AG08395 (cell line): ENCODE results near the gene ALDOC.
"Not testable (repeated sequence)": the region's sequence is repeated elsewhere in the genome, so short reads cannot be mapped to it uniquely, and the experiment has no call there.

Source experiments
- DNase-seq: peaks from one replicate; pipeline ENCODE4 v3.0.0; 2012; ENCODE audit warnings: mixed read lengths, low spot score

The ALDOC gene

DNA sequence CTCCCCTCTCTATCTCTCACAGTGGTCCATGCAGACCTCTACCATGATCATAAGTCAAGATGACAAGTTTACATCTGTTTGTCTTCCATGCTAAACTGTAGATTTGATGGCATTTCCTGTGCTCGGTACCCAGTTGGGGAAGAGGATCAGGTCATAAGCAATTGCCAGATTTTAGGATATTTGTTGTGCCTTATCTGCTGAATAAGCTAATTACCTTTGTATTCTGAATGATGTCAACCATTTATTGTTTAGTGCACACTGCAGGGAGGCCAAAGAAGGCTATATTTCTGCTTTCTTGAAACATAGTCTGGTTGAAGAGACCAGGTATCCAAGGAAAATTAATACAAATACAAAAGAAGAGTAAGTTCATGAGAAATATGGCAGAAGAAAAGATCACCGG is 5.8 kb upstream of the ALDOC start:
- no peak for DNase-seq

DNA sequence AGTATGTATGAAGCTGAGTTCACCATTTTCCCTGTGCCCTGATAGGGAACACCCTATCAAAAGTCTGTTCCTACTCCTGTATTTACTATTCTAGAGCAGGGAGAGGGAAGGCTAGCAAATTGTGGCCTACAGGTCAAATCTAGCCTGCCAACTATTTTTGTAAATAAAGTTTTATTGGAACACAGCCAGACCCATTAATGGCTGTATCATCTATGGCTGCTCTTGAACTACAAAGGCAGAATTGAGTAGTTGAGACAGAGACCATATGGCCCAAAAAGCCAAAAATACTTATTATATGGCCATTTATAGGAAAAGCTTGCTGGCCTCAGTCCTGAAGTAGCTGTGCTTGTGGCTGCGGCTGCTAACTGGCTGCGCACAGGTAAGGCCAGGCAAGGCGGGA is 4.3 kb upstream of the ALDOC start:
- DNase-seq: no peak

DNA sequence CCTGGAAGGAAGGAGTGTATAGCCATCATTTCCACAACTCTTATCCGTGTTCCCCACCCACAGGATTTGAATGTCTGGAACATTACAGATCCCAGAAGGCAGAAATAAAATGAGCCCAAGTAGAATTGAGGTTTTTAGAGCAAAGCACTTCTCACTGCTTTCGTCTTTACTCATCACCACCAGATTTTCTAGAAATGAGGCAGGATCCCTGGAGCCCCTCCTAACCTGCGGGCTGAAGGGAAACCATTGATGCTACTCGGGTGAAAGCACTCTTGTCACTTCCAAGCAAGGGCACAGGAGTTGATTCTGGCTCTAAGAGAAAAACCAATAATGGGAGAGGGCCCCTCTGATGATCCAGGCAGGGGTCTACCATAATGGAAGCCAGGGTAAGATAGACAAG is 2.8 kb upstream of the ALDOC start:
- no peak for DNase-seq

DNA sequence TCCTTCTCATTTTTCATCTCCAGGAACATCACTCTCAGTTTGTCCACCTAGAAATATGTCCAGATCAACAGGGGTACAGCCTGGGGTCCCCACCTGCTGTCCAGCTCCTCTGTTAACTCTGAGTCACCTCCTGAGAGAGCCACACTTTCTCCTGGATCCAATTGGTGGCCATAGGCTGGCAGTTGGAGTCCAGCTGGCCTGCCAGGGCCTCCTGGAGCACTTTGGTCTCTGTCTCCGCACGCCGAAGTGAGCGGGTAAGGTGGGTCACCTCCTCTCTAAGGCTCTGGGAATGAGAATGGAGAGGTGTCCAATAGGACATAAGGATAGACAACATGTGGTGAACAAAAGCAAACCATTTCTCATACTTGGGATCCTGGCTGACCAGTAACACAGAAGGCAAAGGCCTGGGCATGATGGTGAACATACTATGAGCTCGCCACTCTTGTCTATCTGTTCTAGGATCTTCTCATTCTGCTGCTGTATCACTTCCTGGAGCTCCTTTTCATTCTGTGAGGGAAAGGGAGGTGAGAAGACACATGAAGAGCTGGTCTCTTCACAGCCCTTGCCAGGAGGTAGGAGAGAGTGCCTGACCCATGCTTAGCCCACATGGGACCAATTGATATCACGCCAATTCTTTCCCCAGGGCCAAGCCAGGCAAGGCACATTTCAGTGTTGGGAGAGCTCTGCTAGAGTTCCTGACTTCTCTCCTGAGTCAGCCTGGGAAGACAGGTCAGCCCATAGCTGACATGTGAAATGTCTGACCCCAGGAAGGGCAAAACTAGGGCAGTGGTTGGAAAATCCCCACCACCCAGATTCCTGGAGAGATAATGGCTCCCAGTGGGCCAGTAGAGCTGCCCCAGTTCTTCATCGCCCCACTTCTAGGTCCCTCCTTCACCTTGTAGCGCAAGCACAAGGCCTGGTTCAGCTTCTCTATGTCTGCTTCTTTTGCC is 1.8 kb upstream of the ALDOC start:
- no peak for DNase-seq

DNA sequence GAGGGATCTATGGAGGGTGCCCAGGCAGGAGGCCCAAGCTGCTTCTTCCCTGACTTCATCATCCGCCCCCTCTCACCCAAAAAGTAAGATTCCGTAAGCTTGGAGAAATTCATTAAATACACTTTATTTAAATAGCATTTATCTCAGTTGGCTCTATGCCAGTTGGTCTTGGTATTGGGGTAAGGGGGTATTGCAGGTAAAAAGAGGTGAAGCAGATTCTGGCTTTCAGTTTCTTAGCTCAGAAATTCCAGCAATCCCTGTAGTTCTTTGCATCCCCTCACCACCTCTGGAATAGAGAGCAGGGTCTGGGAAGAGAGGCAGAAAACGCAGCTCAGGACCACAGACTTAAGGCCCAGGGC is 750 bp upstream of the ALDOC start:
- no peak for DNase-seq

DNA sequence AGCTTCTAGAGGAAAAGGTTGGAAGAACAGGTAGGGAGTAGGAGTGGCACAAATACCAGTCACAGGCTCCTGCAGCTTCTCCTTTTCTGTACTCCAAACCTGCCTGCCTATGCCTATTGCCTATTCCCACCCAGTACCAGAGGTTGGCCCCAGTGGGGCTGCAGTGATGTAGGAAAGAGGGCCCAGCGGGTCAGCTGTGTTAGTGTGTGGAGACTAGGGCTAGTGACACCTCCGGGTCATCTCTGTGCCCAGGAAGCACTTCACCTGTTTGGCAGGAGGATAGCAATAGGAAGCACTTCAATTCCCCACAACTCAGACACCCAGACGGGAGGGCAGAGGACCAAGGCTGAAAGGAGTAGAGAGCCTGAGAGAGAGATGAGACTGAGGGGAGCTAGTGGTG is 679 bp downstream of the ALDOC start:
- DNase-seq: not testable (repeated sequence)

DNA sequence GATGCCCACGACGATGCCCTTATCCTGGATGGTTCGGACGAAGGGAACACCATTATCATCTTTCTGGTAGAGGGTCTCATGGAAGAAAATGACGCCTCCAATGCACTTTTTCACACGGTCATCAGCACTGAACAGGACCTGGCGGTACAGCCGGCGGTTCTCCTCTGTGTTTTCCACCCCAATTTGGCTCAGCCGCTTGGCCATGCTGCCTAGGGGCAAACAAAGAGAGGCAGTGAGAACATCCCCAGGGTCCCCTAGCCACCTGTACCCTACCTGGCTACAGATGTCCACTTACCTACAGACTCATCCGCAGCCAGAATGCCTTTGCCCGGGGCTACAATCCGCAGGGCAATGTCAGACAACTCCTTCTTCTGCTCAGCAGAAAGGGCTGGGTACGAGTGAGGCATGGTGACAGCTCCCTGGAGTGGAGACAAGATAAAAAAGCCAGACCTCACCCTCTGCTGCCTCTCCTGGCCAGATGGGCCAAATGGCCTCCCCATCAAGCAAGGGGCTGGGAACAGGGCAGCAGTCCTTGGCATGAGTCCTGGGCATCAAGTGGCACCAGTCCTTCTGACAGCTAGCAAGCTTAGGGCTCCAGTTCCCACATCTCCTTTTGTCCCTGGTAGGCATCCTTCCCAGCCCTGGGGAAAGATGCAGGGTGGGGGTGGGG is 1.4 kb downstream of the ALDOC start:
- no peak for DNase-seq

DNA sequence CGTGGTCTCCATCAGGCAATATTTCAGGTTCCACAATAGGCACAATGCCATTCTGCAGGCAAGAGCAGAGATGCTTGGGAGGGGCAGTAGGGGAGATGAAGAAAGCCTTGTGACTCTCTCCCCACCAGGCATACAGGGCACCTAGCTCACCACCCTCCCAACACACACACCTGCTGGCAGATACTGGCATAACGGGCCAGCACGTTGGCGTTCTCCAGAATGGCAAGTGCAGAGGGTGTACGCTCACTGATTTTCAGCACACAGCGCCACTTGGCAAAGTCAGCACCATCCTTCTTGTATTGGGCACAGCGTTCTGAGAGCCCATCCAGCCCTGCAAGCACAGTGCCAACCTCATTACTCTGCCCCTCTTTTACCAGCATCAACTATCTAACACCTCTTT is 2.2 kb downstream of the ALDOC start:
- no peak for DNase-seq

DNA sequence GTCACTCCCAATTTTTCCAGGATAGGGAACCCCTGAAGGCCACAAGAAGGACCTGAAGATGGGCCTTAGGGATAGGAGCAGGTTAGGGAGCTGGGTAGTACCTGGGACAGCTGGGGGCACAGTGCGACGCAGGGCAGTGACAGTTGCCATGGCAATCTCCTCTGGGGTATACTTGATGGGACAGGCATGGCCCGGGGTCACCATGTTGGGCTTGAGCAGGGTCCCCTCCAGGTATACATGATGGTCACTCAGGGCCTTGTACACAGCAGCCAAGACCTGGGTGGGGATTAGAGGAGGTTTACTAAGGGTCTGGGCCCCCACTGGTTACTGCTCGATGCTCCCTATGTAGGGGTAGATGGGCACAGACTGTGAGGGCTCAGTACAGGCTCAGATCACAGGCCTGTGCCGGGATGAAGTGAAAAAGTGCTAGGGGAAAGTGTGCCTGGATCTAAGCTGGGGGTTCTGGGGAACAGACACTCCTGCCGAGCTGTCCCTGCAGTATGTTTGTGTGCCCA is 2.7 kb downstream of the ALDOC start:
- no peak for DNase-seq

DNA sequence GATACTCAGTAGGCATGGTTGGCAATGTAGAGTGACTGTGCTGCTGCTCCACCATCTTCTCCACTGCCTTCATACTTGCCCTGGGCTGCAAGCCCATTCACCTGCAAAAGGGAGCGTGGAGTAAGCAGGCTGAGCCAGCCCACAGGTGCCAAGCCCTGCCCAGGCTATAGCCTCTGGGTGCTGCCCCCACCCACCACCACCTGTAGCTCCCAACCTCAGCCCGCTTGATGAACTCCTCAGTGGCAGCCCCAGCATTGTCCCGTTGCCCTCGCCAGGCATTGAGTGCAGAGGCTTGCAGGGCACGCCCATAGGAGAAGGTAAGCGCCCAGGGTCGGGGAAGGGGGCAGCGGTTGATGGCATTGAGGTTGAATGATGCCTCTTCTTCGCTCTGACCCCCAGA is 3.2 kb downstream of the ALDOC start:
- DNase-seq: no peak

DNA sequence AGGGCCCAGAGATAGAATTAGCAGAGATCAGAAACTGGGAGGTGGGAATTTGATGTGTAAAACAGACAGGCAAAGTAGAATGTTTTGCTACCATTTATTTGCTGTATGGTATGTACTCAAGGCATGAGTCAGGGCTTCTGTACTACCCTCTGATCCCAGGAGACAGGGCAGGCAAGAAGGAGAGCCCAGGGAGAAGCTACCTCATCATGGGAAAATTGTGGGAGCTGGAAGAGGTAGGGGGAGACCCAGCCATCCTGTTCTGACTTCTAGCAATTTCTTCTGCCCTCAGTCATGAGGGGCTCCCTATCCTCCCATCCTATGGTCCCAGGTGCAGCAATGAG is 3.7 kb downstream of the ALDOC start:
- DNase-seq: no peak

DNA sequence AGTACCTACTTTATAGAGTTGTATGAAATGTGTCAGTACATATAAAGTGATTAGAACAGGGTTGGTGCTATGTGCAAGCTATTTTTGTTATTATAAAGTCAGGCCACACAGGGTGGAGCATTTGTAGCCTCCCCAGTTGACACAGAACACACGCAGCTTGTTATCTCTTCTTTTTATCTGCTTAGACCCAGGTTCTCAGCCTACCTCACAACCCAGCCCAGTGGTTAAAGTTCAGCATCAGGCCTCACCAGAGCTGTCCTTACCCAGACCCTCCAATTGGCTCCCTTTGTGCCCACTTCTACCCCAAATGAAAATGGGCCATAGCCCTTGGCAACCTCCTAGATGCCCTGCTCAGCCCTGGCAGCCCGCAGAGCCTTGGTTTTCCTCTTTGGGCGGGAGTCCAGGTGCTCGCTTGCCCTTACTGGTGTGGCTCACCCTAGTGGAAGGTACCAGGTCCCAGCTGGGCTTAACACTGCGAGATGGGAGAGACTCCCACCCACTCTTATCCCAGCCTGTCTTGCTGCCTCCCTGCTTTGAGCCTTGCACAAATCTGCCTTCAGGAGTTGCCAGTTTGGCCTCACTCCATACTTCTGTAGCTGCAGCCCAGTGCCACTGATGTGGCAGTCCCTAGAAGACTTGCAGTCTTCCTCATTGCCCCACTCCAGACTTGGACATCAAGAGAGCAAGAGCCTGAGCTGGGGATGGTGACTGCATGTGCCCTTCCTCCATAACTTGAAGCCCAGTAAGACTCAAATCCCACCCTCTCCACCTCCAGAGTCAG is 4.2 kb downstream of the ALDOC start:
- no peak for DNase-seq

DNA sequence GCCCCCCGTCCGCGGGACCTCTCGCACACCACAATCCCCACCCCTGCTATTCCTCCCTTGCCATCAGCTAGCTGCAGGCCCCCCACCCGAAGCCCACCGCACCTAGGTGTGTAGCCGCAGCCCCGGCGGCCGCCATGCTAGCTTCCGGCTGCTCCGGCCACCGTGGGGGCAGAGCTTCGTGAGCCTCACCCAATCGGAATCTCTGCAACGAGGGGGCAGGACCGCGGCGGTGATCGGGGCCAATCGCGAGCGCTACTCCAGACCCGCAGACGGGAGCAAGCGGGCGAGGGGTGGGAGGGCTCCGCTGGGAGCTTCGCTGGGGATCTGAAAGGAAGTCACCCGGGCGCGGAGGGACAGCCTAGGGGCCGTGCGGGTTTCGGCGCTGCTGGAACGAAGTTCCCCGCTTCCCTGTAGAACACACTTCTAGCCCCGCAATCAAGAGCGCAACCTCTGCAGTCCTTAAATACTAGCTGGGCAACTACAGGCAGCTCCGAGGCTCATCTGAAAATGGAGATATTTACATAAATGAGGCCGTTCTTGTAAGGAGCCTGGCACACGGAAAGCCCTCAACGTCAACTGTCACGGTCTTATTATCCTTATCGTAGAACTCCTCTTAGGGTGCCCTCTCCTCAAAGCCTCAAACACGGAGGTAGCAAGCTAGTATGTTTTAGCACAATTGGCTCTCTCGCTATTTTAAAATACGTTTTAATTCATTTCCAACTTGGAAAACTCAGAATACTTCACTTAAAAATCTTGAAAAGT is 5.2 kb downstream of the ALDOC start, which contains the start of gene PIGS:
Gene PIGS (minus strand): TSS at position 164 of the 762 bp plus-strand sequence. CDS start 28 bp downstream, at position 136.
- peak; percentile 99 for DNase-seq

DNA sequence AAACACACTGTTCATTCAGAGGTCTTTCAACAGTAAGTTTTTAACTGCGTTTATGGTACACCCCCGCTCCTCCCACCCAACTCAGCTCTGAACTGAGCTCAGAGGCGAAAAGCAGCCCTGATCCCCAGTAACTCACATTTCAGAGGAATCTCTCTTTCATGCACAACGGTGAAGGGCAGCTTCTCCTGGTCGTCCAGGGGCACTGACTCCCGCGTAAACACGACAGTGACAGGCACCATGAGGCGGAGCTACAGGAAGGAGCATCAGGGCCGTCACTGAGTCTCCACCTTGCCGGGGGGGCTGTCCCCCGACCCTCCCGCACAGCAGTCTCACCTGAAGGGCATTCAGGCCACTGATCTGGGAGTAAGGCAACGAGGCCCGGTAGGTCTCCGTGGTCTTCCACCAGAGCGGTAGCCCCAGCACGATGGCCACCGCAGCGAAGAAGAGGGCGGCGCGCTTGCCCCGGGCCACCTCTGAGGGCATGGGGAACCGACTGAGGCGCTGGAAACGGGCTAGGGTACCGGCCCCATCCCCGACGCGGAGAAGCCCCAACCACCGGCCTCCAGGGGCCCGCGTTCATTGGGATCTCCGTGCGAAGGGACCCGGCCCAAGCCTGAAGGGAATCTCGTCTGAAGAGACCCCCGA is 5.9 kb downstream of the ALDOC start:
- DNase-seq: peak; percentile 30

DNA sequence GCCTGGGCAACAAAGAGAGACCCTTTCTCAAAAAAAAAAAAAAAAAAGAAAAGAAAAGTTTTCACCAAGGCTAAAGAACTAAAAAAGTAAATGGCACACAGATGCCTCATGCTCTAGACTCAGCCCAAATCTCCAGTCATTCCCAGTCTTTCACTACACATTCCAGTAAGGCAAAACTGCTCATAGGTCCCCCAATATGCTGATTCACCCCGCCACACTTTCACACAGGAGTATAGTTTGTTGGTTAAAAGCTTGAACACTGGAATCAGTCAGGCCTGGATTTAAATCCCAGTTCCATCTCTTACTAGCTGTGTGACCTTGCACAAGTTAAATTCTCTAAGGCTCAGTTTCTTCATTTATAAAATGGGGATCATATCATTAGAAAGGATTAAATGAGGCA is 7.2 kb downstream of the ALDOC start:
- DNase-seq: no peak

DNA sequence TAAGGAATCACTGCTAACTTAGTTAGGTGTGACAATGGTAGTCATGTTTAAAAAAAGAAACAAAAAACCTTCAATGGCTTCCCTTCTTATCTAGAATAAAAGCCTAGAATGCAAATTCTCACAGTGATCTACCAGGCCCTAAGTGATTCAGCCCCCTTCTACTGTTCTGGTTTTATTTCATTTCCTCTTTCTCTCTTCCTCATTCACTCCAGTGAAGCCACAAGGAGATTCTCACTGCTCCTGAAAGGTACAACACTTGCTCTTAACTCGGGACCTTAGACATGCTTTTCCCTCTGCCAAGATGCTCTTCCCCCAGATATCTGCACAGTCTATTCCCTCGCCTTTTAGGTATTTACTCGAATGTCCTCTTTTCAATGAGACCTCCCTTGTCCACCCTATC is 9.1 kb downstream of the ALDOC start:
- no peak for DNase-seq

DNA sequence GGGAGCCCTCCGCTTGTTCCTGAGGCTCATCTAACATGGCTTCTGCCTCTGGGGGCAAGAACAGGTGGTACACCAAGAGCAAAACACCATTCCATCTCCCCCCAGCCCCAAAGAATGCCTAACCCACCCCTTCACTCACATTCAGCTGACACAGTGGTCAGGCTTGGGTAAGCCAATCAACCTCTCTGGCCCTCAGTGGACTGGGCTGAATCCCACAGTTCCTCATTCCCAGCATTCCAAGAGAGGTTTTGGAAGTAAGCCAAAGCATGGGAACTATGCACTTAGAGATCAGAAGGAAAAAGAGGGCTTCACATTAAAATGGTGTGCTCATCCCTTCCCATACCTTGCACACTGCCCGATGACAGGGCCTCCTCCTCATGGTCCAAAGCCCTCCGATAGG is 13.2 kb downstream of the ALDOC start:
- DNase-seq: peak; percentile 59

DNA sequence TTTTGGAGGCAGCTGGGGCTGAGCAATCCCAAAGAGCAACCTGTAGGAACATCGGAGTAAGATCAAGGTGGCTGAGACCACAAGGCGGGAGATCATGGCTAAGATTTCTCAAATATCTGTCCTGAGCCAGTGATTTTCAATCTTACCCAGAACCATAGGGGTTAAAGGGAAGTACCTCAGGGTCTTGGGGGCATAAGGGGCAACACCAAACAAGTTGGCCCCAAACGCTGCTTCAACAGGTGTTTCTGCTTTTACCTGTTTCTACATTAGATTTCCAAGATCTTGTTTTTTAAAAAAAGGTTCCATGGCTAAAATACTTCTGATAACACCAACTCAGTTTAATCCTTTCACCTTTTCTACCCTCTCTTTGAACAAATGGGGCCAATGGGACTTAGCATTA is 21.7 kb downstream of the ALDOC start:
- DNase-seq: no peak

DNA sequence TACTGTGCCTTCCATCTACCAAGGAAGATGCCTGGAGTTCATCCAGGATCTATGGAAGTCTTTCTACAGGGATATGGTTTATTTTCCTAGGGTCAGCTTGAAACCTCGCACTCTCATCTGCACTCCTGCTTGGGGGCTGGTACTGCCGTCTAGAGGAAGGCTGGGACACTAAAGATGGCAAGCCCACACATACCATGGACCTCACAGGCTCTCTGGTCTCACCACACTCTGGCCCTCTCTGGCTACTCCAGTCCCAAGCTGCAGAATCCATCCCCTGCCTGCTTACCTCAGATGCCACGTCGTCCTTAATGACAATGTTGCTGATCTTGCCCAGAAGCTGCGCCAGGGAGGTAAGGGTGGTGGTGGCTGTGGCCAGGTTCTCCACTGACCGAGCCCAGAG is 22.1 kb downstream of the ALDOC start:
- DNase-seq: no peak

DNA sequence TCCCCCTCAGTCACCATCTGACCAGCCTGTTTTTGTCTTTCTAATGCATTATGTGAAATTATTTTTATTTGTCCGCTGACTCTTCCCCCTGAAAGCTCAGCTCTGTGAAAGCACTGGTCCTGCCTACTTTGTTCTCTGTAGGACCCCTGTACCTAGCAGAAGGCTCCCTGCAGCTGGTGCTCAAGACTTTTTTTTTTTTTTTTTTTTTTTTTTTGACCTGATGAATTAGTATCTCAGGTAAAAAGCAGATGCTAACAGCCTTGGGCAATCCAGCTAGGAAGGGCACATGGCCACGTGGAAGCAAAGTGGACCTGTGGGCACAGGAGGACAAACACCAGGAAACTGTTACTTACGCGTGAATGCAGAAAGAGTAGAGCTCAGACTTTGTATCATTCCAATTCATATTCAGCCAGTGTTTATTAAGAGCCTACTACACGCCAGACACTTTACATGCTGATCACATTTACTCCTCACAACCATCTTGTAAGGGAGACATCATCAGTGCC is 23.6 kb downstream of the ALDOC start:
- no peak for DNase-seq
